GM19043 (cell line): Measurements from ENCODE around the gene TFDP3.

Experiments used
- ATAC-seq: cut with Tn5 transposase; IDR thresholded peaks from one replicate; pipeline ENCODE4 v1.9.1; 2021; ENCODE audit warnings: low read depth; ENCODE audit not compliant: unreplicated experiment

The TFDP3 gene

DNA sequence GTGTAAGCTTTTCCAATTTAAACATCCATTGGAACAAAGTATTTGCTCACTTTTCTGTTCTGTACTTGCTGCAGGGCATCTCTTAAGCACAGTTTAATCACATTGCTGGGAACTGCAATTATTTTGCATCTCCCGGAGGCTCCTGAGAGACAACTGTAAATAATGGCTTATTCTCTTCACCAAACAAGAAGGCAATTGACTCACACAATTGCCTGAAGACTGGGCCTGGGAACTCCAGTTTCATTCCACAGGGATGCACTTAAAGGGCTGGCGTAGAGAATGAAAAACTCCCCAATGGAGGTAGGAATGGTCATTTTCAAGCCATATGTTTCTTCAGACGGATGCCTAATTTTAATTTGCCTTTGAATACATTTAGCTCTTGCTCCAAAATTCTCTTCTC lies 29.5 kb downstream of the TFDP3 start:
- no peak for ATAC-seq

DNA sequence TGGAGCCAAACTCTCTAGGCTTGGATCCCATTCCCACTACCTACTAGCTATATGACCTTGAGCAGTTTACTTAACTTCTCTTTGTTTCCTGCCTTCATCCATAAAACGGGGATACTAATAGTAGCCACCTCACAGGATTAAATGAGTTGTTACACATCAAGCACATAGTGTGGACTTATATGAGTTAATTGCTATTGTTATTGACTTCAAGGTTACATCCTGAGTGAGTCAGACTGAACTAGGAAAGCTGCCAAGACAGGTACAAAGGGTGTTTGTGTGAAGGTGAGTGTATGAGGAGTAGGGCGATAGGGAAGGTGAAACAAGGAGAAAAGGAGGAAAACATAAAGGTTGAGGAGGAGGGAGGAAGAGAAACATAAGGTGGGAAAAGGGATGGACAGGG lies 32.2 kb downstream of the TFDP3 start:
- no peak for ATAC-seq

DNA sequence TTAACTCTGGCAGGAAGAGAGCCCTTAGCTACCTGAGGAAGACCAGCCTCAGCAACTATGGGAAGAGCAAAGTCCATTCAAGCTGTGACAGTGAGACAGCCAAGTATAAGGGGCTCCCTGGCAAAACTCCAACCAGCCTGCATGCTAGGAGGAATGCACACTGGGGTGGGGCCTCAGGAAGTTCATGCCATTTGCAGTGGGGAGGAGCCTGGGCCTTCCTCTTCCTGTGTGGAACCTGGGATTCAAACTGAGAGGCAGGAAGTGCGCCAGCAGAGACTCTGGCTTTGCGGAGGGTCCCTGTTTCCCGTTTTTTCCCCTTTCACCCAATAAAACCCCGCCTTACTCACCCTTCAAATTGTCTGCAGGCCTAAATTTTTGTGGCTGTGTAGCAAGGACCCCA lies 33.0 kb downstream of the TFDP3 start:
- ATAC-seq, result no peak

DNA sequence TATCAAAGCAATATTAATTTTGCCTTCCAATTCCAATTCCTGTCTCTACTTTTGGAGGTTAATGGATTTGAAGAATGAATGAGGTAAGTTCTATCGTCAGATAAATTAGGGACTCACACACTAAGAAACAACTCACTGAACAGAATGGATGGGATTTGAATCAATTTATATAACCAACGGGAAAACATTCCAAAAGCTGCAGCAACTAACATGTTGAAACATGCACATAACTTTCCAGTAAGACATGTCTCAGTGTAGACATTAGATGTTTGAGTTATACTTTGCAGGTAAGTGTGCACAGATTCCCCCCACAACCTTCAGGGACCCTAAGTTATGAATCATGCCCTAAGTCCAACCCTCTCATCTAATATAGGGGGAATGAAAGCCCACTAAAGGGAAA lies 34.3 kb downstream of the TFDP3 start:
- ATAC-seq, result no peak

DNA sequence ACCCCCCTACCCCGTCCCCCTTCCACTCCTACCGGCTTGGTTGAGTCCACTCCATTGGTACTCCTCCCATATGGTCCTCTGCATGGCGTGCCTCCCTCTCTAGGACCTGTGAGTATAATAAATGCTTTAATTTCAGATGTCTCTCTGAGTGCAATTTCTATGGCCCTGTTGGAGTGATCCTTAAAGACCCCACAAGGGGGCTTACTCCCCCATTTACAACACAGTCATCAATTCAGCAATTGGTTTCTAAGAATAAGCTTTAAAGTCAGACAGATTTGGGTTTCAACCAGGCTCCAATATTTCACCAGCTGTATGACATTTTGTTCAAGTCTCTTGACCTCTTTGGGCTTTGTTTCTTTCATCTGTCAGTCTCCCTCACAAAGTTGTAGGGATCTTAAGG lies 38.7 kb downstream of the TFDP3 start:
- no peak for ATAC-seq

DNA sequence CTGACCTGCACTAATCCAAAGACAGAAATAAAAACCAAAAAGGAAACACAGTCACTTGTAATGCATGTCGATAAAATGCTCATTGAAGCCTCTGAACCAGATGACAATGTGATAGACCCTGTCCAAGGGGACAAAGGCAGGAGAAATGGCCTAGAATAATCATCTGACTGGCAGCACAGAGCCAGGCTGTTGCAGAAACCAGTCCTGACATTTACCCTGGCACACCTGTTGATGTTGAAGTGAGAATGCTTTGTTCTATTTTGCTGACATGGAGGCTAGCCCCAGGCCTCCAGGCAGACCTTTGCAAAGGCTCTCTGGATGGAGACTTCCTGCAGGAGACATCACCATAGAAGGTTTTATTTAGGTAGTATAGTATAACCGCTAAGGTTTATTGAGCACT lies 41.0 kb downstream of the TFDP3 start:
- ATAC-seq, result no peak

DNA sequence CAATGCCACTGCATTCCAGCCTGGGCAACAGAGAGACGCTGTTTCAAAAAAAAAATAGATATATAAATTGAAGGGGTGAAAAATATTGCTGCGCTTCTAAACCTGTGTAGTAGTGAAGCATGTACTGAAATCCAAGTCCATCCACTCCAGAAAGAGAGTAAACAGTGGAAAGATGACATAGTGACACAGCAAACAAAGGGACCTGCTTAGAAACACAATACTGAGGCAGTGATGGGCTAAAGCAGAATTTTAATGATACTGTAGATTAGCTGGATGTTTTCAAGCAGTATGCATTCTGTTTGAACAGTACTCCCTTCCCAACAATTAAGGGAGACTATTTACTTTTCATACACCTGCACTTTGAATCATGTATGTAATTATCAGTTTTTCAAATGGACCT lies 42.5 kb downstream of the TFDP3 start:
- ATAC-seq, result no peak

DNA sequence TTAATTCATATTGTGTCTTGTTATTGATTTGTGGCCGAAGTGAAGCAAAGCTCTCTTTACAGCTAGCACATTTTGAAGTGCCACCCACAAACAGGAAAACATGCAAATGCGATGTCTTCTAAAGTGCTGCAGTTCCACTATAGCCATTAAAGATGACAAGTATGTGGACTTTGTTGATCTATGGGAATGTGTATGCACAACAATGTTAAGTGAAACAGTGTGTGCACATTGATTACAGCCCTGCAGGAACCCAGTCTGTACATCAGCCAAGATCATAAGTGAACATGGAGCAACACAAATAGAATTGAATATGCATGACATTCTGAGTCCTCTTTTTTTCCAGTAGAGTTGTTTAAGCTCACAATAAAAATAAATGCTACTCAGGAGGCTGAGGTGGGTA lies 43.0 kb downstream of the TFDP3 start:
- no peak for ATAC-seq

DNA sequence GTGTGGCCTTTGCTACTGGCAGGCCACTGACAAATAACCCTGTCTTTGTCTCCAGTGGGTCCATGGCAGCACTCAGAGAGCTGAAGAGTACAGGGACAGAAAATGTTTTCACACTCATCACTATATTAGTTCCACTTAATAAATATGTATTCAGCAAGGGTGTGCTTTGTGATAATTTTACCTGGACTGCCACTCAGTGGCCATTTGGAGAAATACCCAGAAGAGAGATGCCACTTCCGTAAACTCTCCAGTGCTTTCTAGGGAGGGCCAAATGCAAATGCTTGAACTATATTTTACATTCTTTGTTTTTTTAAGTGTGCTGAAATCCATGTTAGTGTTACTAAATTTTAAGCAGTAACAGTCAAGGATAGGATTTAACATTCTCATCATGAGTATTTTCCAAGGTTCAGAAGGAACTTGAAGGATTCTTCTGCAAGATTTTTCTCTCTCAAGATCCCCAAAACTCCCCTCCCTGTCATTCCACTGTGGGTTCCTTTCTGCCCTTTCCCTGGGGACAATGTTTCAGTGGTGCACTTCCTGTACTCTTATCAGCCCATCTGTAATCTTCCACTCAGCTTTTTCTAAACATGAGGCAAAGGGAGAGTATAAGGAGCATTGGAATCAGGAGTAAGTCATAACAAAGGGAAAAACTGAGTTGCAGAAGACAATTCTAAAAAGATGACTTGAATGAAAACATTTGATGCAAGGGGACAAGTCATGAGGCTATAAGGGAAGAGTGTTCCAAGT lies 46.0 kb downstream of the TFDP3 start:
- no peak for ATAC-seq
